ENCODE measurements around the gene POMGNT1.

- TF ChIP-seq CTCF (IDR thresholded peaks at IDR 0.05; ENCODE audit: low read length) (no peak), EZH2 (IDR thresholded peaks at IDR 0.05; ENCODE audit: borderline replicate concordance, low read length) (no peak)
Observed at GRCh38 chr1:46192171-46192570, 6.1 kb downstream of the POMGNT1 start.
